Measurements from ENCODE around the gene NFIB.

Gene NFIB

DNA sequence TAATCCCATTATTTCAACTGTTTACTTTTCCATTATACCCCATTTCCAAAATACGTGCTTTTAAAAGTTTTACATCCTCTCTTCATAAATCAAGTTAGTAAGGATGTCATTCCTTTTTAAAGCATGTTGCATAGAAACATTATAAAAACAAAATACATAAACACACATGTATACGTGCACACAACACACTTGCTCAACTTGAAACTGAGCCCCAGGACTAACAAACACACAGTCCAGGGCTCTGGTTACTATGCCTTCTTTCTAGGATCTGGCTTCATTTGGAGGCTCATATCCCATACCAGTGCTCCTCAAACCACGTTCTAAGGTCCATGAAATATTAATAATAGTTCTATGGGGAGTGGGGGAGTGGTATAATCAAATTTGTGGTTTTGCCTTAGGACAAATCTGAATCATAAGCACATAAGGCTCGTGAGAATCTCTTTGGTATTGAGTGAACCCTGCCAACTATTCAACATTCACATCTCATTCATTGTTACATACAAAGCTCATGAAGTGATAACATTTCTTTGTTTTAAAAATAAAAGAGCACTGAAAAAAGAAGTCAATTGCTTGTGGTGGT, 55.2 kb downstream of the NFIB start:
- Histone ChIP-seq H3K9ac (ENCODE audit: low read length) (no peak overlapping the region), H3K4me1 (ENCODE audit: low read length) (no peaks in the 10 kb centered on the region), H3K4me3 (ENCODE audit: low read length) (no peak overlapping the region), H4K20me1 (ENCODE audit: insufficient read depth, low read length) (no peaks in the 10 kb centered on the region), H3K27ac (ENCODE audit: low read length) (no peak overlapping the region), H3K36me3 (replicated peaks; ENCODE audit: insufficient read depth, low read length) (no peaks in the 10 kb centered on the region), H3K9me2 (replicated peaks; ENCODE audit: insufficient read depth, low read length) (no peaks in the 10 kb centered on the region), H3K27me3 (replicated peaks; ENCODE audit: insufficient read depth, low read length) (no peaks in the 10 kb centered on the region), H3K9me3 (replicated peaks; ENCODE audit: insufficient read depth, low read length) (no peaks in the 10 kb centered on the region), H2AFZ (ENCODE audit: low read length) (no peak overlapping the region), H3K4me2 (ENCODE audit: low read depth, low read length) (no peak overlapping the region), H3K79me2 (ENCODE audit: low read length) (no peaks in the 10 kb centered on the region), H3F3A (ENCODE audit: insufficient read depth, low read length) (no peaks in the 10 kb centered on the region)
- no peak for TF ChIP-seq EZH2 (optimal IDR thresholded peaks at IDR 0.05; ENCODE audit: low read depth, low read length)
- no peak for TF ChIP-seq EZH2phosphoT487 (IDR thresholded peaks at IDR 0.05; ENCODE audit: low read length)
- TF ChIP-seq, protein P1, sequence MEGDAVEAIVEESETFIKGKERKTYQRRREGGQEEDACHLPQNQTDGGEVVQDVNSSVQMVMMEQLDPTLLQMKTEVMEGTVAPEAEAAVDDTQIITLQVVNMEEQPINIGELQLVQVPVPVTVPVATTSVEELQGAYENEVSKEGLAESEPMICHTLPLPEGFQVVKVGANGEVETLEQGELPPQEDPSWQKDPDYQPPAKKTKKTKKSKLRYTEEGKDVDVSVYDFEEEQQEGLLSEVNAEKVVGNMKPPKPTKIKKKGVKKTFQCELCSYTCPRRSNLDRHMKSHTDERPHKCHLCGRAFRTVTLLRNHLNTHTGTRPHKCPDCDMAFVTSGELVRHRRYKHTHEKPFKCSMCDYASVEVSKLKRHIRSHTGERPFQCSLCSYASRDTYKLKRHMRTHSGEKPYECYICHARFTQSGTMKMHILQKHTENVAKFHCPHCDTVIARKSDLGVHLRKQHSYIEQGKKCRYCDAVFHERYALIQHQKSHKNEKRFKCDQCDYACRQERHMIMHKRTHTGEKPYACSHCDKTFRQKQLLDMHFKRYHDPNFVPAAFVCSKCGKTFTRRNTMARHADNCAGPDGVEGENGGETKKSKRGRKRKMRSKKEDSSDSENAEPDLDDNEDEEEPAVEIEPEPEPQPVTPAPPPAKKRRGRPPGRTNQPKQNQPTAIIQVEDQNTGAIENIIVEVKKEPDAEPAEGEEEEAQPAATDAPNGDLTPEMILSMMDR (IDR thresholded peaks at IDR 0.05; ENCODE audit: low read length): no peak
- DNase-seq: no peak

DNA sequence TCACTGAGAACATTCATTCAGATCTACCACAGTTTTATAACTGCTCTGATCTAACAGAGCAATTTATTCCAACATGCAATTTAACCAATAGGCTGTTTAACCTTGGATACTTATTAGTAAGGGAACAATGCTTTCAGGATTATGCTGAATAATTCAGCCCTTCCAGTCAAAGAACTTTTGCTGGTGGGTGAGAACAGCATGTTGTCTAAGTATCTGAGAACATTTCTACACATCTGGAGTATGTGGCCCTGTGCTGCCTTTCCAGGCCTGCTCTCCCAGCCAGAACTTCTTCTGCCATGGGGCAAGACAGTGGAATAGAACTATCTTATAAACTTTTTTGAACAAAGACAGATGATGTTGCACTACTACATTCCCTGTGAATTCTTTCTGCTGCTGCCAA, 55.8 kb downstream of the NFIB start:
- no peaks in the 10 kb centered on the region for H3K4me1 ChIP-seq (ENCODE audit: low read length)
- DNase-seq: no peak
- TF ChIP-seq, protein P1 (IDR thresholded peaks at IDR 0.05; ENCODE audit: low read length): no peak
- TF ChIP-seq EZH2phosphoT487 (IDR thresholded peaks at IDR 0.05; ENCODE audit: low read length) (no peak), EZH2 (optimal IDR thresholded peaks at IDR 0.05; ENCODE audit: low read depth, low read length) (no peak)
- H3K9me2 ChIP-seq (replicated peaks; ENCODE audit: insufficient read depth, low read length): no peaks in the 10 kb centered on the region
- H3F3A ChIP-seq (ENCODE audit: insufficient read depth, low read length): no peaks in the 10 kb centered on the region
- no peak overlapping the region for H3K9ac ChIP-seq (ENCODE audit: low read length)
- no peaks in the 10 kb centered on the region for H3K36me3 ChIP-seq (replicated peaks; ENCODE audit: insufficient read depth, low read length)
- H3K79me2 ChIP-seq (ENCODE audit: low read length): no peaks in the 10 kb centered on the region
- no peak overlapping the region for H3K4me3 ChIP-seq (ENCODE audit: low read length)
- no peaks in the 10 kb centered on the region for H4K20me1 ChIP-seq (ENCODE audit: insufficient read depth, low read length)
- no peaks in the 10 kb centered on the region for H3K27me3 ChIP-seq (replicated peaks; ENCODE audit: insufficient read depth, low read length)
- H2AFZ ChIP-seq (ENCODE audit: low read length): no peak overlapping the region
- H3K4me2 ChIP-seq (ENCODE audit: low read depth, low read length): no peak overlapping the region
- no peaks in the 10 kb centered on the region for H3K9me3 ChIP-seq (replicated peaks; ENCODE audit: insufficient read depth, low read length)
- no peak overlapping the region for H3K27ac ChIP-seq (ENCODE audit: low read length)

DNA sequence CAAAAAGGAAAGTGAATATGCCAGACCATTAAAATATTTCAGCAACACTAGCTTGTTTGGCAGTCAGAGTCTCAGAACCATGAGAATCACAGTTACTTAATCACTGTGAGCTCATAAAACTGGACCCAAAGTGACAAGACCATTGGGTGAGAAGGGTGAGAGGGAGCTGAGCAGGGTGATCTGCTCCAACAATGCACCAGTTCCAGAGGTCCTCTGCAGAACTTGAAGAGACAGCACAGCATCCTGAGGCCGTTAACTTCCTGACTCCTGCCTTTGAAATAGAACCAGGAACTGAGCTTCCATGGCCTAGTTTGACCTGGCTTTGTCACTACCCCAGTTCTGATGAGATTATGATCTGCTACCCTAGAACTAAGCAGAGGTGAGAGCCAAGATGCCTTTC, 57.4 kb downstream of the NFIB start:
- Histone ChIP-seq H3K9me2 (replicated peaks; ENCODE audit: insufficient read depth, low read length) (no peaks in the 10 kb centered on the region), H3K79me2 (ENCODE audit: low read length) (no peaks in the 10 kb centered on the region), H4K20me1 (ENCODE audit: insufficient read depth, low read length) (no peaks in the 10 kb centered on the region), H3K27me3 (replicated peaks; ENCODE audit: insufficient read depth, low read length) (no peaks in the 10 kb centered on the region), H3K4me3 (ENCODE audit: low read length) (no peak overlapping the region), H3K4me2 (ENCODE audit: low read depth, low read length) (no peak overlapping the region), H2AFZ (ENCODE audit: low read length) (no peak overlapping the region), H3K36me3 (replicated peaks; ENCODE audit: insufficient read depth, low read length) (no peaks in the 10 kb centered on the region), H3K4me1 (ENCODE audit: low read length) (no peaks in the 10 kb centered on the region), H3K27ac (ENCODE audit: low read length) (no peak overlapping the region), H3K9me3 (replicated peaks; ENCODE audit: insufficient read depth, low read length) (no peaks in the 10 kb centered on the region), H3K9ac (ENCODE audit: low read length) (no peak overlapping the region), H3F3A (ENCODE audit: insufficient read depth, low read length) (no peaks in the 10 kb centered on the region)
- DNase-seq: no peak
- TF ChIP-seq EZH2 (optimal IDR thresholded peaks at IDR 0.05; ENCODE audit: low read depth, low read length): no peak
- TF ChIP-seq, protein P1 (IDR thresholded peaks at IDR 0.05; ENCODE audit: low read length): no peak
- TF ChIP-seq EZH2phosphoT487 (IDR thresholded peaks at IDR 0.05; ENCODE audit: low read length): no peak
